NCI-H1436 (cell line): Measurements from ENCODE around the gene TMPRSS13.
"Not testable (repeated sequence)": the region's sequence is repeated elsewhere in the genome, so short reads cannot be mapped to it uniquely, and the experiment has no call there.

ENCODE experiments used
- DNase-seq: peaks from one replicate; lab custom pipeline; 2025; lab: John Stamatoyannopoulos, UW

The TMPRSS13 gene

DNA sequence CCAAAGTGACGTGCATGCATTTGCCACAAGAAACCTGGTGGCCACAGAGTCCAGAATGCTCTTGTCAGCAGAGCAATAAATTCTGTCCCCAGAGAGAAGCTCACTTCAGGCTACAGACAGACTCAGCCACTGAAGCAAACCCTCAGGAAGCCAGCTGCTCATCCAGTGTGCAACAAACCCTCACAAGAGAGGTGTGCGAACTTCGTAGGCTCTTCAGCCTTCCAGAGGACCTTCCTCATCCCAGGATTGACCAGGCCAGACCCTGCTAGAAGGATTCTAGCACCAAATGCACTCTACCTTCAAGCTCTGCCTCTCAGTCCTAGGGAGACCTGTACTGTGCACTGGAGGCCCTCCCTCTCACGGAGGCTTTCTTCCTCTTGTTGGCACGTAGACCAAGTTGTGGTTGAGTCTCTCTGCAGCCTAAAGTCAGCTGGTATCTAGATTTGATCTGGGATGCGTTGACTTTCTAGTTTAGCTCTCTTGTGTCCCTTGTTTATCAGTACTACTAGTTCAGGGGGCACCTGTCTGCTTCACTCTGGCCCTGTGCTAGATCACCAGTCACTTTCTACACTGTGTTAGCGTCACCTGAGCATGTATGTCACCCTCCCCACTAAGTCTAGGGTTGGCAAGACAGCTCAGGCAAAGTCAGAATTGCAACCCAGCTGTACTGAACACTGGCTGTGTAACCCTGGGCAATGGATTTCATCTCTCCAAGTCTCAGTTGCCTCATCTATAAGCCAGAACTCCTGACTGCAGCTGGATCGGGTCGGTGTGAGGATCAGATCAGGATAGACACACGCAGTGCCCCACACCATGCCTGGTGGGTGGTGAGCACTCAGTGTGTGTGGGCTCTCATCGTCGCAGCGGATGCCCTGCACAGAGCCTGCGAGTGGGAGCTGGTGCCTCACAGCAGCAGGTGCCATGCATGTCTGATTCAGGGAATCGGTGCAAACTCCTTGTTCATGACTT is 22.1 kb upstream of the TMPRSS13 start:
- no peak for DNase-seq

DNA sequence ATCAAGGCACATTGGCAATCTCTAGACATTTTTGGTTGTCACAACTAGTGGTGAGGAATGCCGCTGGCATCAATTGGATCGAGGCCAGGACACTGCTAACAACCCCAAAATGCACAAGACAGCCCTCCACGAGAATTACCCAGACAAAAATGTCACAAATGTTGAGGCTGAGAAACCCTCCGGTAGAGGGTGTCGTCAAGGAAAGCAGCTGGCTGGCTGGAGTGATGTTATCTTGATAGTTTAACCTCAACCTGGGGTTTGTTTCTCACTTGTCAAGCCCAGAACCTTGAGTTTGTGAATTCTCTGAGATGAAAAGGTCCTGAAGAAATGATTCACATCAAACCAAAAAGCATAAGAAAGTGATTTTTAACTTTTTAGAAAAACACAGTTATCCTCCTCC is 21.1 kb upstream of the TMPRSS13 start:
- DNase-seq: no peak

DNA sequence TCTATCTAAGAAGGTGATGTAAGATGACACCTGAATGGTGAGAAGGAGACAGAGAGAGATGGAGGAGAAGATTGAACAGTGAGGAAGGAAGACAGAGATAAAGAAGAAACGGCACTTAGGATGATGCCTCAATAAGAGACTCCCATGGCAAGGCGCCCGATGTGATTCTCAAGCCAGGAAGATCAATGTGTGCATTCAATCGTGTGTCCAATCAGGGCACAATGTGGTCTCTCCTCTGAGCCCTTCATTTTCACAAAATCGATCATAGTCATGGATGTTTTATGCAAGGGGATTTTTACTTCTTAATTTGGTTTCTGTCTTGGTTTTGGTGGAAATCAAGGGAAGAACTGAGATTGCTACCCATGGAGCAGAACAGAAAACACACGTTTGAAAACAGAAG is 19.9 kb upstream of the TMPRSS13 start:
- no peak for DNase-seq

DNA sequence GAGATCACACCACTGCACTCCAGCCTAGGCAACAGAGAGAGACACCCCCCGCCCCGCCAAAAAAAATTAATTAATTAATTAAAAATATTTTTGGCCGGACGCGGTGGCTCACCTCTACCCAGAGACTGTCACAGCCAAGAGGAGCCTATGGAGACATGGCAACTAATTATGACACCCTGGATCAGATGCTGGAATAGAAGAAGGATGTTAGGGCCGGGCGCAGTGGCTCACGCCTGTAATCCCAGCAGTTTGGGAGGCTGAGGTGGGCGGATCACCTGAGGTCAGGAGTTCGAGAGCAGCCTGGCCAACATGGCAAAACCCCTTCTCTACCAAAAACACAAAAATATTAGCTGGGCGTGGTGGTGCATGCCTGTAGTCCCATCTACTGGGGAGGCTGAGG is 19.3 kb upstream of the TMPRSS13 start:
- not testable (repeated sequence) for DNase-seq

DNA sequence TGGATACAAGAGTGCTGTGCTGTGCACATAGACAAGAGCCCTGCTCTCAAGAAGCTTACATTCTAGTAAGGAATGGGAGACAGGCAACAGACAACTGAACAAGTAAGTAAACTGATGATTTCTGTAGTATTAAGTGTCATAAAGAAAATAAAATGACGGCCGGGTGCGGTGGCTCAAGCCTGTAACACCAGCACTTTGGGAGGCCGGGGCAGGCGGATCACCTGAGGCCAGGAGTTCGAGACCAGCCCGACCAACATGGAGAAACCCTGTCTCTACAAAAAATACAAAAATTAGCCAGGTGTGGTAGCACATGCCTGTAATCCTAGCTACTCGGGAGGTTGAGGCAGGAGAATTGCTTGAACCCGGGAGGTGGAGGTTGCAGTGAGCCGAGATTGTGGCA is 18.5 kb upstream of the TMPRSS13 start:
- DNase-seq: not testable (repeated sequence)

DNA sequence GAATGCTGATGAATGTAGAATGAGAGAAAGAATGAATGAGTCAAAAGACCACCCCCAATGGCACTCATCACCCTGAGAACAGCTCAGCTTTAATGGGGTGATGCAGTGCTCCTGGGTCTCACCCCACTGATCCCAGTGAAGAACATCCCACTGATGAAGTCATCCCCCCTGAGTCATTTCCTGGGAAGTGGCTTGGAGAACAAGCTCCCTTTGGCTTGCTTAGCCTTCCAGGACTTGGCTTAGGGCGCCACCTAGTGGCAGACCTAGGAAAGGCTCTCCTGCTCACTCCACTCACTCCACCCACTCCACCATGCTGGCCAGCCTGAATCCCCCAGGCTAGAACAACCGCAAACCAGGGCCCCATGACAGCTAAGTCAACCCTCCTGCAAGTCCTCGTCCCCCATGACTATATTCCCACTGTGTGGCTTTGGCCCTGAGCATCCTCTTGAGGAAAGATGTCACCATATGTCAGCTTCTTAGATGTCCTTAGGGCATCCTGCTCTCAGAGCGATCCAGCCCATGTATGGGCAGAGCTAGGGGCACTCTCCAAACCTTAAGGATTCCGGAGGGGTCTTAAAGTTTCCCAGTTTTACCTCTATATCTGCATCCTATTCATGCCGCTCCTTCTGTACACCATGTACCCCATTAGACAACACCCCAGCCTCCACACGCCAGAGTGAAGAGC is 17.8 kb upstream of the TMPRSS13 start:
- DNase-seq: peak; percentile 76

DNA sequence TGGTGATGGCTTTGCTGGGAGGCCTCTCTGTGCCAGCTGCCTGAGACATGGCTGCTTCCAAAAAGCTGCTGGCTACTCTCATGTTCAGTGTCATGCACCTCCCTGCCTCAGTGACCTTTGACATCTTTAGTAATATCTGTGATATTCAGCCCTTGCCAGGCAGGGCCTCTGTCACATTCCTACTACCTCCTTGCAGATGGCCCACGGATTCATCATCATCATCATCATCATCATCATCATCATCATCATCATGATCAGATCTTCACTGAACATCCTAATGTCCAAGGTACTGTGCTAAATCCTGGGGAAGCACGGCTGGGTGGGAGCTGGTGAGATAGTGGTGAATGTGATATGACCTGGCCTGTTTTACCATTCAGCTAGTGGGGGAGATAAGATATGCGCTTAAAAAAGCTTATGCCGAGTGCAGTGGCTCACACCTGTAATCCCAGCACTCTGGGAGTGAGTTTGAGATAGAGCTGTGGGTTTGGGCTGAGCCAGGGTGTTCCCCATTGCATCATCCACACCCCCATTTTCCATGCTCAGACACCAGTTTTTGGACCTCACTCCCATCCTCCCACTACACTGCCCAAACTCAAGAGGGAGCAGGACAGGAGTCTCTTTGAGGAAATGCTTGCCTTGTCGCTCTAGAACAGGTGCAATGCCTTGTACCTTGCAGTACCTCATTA is 17.1 kb upstream of the TMPRSS13 start:
- no peak for DNase-seq

DNA sequence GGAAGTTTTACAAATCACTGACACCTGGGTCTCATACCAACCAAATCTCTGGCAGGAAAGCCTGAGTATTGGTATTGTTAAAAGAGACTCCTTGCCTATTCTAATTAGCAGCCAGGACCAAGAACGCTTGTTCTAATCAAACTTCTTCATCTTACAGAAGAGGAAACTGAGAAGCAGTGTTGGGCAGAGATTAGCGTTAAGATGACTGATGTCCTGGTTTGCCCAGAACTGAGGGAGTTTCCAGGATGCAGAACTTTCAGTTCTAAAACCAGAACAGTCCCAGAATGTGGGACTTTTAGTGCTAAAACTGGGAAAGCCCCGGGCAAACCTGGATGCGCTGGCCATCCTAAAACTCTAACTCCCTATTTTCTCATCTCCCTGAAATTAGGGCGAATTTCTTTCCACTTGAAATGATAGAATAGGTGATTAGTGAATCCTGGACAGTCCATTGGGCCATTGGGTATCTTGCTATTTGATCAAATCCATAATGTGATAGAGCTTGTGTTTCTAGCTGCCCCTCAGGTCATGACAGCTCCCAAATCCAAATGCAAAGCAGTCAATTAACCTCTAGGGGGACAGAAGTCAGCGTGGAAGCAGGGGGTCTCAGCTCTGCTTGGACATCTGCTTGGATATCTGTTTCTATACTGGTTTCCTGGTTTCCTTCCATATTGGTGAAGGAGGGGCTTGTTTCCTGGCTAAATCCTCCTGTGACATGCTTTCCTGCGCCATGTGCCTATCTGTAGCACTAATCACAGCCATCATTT is 16.0 kb upstream of the TMPRSS13 start:
- DNase-seq: no peak

DNA sequence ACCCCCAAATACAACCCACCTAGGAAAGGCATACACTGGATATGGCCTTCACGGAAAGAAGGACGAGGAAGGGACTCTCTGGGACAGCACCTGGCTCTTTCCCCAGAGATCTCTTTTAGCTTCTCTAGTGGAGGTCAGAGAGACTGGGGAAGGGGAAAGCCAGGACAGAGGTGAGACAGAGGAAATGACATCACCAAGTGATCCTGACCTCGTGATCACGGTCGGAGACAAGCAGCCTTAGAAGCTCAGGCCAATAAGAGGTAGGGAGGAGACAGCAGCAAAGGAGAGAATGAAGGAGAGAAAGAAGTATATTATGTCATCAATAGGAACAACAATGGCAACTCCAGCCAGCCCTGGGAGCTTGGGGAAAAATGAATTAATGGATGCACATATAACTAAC is 15.4 kb upstream of the TMPRSS13 start:
- DNase-seq: no peak

DNA sequence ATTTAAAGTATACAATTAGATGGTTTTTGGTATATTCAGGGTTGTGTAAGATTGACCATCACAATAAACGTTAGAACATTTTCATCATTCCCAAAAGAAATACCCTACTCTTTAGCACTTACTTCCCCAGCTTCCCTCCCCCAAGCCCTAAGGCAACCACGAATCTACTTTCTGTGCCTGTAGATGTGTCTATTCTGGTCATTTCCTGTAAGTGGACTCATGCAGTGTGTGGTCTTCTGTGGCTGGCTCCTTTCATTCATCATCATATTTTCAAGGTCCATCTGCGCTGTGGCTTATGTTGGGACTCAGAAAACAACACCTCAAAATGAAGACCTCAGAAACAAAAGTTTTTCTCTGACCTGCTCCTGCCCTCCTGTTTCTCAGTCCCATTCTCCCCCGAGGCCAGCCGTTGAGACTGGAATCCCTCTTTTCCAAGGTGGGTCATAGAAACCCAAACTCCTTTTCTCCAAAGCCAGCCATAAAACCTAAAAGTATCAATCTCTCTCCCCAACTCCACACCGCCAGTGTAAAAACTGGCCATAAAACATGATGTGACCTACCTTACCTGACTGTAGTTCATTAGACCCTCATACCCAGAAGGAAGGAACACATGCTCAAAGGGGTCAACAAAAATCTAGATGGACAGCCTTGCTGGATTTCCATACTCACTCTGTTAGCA is 12.9 kb upstream of the TMPRSS13 start:
- no peak for DNase-seq

DNA sequence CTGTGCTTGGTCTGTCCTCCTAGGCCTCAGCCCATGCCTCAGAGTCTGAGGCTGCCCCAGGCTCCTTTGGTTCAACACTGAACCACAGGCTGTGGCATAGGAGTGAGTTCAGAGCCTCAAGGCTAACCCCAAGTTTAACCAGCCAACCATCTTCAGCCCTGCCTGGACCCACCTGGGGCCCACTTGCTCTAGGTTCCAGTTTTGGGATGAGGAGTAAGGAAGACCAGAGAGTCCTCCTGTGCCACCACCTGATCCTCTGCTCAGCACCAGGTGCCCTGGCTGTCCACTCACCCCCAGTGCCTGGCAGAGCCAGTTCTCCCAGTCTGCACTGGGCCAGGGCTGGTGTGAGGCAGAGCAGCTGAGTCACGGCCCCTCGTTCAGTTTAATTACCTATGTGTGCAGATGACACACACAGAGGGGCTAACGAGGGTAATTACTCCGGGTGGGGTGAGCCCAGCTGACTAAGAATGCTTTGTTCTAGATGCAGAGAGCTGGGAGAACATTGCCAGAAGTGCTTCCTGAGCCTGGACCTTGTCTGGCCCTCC is 12.0 kb upstream of the TMPRSS13 start:
- no peak for DNase-seq

DNA sequence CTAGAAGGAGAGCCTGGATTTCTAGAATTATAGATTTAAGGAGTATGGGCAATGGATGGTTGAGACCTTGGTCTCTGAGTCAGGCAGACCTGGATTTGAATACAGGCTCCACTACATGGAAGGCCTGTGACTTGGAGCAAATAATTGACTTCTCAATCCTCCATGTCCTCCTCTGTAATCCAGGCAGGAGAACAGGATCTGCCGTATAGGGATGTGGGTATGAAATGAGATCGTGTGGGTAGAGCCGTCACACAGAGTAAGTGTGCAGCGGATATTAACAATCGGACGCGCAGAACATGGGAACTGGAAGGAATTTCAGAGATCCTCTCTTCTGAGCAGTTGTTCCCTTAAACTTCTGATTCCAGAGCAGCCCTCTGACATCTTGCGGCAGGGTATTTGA is 11.5 kb upstream of the TMPRSS13 start:
- no peak for DNase-seq

DNA sequence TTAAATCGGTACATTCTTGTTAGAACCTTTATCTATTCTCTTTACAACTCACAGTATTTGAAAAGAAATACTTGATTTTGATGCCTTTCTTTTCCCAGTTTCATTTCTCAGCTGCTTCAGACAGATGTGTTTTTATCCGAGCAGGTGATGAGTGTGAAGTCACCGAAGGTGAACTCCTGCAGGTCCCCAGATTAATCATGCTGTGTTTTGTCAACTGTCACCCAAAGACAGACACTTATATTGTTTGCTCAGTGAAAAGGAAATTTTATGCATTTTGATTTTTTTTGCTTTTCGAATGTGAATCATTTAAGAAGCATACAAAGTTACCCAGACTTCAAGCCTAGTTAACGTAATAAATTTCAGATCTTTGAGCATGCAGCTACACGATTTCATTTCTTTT is 7.8 kb upstream of the TMPRSS13 start:
- no peak for DNase-seq

DNA sequence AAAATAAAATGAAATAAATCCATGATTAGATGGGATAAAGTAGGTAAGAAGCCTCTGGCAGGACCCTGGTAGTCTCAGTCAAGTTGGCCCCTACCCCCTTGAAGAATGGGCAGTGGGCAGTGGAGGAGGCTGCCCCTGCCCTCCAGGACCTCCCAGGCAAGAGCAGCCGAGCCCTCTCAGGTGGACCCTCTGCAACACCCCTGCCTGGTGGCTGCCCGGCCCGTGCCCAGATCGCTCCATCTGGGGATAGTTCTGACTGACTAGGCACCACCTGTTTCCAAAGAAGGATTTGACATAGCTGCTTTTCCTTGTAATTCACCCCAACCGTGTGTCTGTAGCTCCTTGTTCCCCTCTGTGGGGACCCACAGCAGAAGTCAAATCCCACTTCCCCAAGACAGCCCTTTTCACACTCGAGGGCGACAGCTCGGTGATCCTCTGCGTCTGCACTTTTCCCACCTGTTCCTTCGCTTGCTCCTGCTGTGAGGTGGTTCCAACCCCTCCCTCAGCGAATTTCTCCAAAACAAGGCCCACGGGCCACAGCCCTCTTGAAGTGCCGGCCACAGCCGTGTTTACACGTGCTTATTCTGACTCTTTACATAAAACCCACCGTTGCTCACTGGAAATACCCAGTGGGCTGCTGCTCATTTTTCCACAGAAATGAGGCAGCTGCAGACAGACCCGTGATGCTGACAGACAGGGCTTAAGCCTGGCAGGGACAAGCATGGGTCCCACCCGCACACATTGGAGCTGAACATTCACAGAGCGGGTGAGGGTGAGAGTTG is 5.5 kb upstream of the TMPRSS13 start:
- DNase-seq: no peak

DNA sequence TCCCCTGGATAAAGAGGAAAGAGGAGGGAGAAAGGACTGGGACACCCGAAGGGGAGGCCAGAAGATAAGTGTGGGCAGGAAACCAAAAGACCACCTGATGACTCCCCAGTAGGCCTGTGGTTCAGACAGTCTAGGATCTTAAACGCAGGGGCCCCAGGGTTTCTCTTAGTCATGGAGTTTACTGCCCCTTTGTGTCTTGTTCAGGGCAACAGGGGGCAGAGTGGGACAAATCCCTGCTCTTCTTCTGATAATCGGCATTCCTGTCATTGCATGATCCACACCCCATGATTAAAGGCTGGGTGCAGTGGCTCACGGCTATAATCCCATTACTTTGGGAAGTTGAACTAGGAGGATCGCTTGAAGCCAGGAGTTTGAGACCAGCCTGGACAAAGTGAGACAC is 4.7 kb upstream of the TMPRSS13 start:
- DNase-seq: no peak

DNA sequence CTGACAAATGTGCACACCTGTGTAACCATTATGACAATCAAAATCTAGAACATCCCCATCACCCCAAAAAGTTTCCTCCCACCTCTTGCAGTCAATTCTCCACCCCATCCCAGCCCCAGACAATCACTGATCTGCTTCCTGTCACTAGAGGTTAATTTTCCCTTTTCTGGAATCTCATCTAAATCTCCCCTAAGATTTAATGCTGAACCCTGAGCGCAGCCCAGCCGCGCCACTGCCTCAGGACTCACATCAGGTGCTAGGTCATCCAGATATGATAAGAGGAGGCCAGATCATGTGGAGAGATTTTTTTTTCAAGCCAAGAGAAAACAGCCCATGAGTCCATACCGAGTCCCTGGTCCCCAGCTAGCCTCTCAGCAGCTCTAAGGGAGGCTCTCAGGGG is 4.3 kb upstream of the TMPRSS13 start:
- no peak for DNase-seq

DNA sequence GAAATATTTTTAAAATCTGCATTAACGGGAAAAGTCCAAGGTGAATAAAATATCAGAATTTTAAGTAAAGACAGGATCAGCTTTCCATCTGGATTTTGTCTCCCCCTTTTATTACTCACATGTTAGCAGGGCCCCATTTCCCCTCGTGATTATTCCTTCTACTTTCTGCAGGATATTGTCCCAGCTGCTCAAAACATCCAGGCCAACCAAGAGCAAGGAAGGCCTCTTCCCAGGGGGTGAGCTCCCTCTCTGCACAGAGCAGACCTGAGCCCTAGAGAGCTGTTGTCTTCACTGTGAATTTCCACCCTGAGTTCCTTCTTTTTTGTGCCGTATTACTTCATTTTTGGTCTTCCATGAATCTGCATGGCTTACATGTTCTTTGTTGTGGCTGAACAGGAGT is 3.7 kb upstream of the TMPRSS13 start:
- no peak for DNase-seq

DNA sequence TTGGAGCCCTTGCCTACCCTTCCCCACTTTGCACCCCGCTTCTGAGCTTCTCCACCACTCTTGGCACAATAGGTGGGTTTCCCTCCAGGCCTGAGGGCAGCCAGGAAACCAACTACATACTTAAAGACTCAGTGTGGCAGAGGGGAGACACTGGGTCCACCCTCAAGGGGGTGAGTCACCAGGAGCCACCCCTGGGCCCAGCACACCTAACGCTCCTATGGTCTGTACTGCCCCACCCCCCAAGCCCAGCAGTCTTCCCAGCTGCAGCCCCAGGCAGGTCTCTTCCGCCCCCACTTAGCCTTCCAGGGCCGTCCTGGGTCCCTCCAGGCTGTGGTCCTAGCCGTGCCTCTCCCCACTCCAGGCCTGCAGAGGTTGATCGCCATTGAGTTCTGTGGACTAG is 3.2 kb upstream of the TMPRSS13 start:
- no peak for DNase-seq

DNA sequence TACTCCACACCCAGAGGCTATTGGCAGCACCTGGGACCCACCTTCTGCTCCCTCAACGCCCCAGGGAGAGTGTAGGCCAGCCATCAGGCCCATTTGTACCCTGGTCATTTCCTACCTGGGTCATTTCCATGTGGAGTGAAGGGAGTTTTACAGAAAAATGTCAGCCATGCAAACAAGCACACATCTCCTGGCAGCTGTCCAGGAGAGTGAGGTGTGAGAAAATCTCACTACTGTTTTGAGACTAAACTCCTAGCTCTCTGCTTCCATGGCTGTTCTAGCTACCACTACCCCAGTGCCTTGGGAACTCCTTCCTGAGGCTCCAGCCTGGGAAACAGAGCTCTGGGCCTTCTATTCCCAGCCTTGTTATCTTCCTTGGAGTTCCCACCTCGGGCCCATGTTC is 2.8 kb upstream of the TMPRSS13 start:
- no peak for DNase-seq

DNA sequence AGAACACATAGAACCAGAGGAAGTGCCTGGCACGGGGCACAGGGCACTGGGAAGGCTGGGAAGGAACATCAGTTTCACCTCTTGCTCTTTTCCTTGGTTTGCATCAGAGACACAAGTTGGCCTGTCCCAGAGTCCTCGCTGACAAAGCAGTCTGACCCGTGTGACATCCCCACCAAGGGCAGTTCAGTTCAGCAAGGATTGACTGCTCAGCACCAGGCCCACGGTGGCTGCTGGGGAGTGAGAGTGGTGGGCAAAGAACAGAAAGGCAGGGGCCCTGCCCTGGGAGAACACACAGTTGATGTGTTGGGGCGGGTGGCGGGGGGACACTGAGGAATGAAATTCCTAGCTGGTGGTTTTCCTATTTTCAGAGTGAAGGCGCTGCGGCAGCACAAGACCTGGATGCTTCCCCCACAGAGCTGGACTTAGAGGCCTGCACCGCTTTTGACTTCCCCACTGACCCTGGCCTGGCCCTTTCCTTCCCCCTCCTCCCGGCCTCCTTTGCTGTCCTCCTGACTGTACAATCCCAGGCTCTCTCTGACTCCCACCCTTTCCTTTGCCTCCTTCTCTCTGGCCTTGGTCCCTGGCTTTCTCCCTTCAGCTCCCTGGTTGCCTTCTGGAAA is 2.2 kb upstream of the TMPRSS13 start:
- DNase-seq: no peak
